ENCODE data around the gene MAGEA3.

The MAGEA3 gene

DNA sequence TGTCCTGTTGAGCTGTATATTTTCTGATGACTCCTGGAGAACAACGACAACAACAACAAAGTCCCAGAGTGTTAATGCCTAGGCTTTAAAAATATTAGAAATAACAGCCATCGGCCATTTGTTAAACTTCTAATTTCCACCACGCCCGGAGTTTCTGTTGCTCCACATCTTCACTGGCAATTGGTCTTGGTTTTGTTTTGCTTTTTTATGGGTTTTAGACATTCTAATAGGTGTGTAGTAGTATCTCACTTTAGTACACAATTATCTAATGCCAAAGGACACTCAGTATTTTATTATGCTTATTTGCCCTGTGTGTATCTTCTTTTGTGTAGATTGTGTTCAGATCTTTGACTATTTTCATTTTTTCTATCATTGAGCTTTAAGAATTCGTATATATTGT lies 40.0 kb downstream of the MAGEA3 start:
- DNase-seq, result no peak

Data from HCEC 1CT (cell line).